Measurements from ENCODE around the gene MRPL20. TPM values are rescaled to one million over a fixed set of nuclear protein-coding genes. Genes with fewer than 3 reads are reported as not detected.

The MRPL20 gene
- total and polyA plus RNA-seq, 9 of the 15 experiments (the other 6 are each of a cell fraction or from before 2014, with no cell fraction given): 180 to 671 (median 229) TPM

- ChIA-PET CTCF (ENCODE audit: low intra/inter-chr PET ratio) (interaction anchor here (1.5 kb wide), 1 partner anchor 25 kb away, joined by 5 read pairs; the partner anchor contains the start of gene DVL1), POLR2A (interaction anchor here (0.6 to 4.2 kb wide), 9 partner anchors 13 to 865 kb away, joined by 3 to 54 read pairs (median 5); partner anchors contain the start of gene CCNL2)
- Histone ChIP-seq H3K27ac (ENCODE audit: extremely low read depth, low read depth, low read length) (peak overlapping the region; percentile 97), H3K4me2 (ENCODE audit: insufficient read depth, low read length) (peak overlapping the region; percentile 89), H2AFZ (ENCODE audit: low read depth, low read length) (no peak overlapping the region), H3K4me3 (peak overlapping the region; percentile 100), H4K20me1 (replicated peaks; ENCODE audit: control insufficient read depth, insufficient read depth, low read length) (peaks cover 7% of the 10 kb centered on the region; the same call in 1 of the 2 replicates), H3K9ac (ENCODE audit: insufficient read depth in 1 of 2, low read depth in 2 of 2, low read length in 2 of 2) (peak overlapping the region; percentile 99), H3K27me3 (ENCODE audit: control insufficient read depth in 2 of 2, insufficient read depth in 2 of 2, low read length in 2 of 2) (no peaks in the 10 kb centered on the region), H3K9me3 (replicated peaks; ENCODE audit: control insufficient read depth, insufficient read depth, low read depth, low read length) (no peaks in the 10 kb centered on the region), H3K9me1 (ENCODE audit: control insufficient read depth, insufficient read depth, low read length) (peaks cover 6% of the 10 kb centered on the region), H3K79me2 (ENCODE audit: control insufficient read depth, insufficient read depth, low read length) (peaks cover 31% of the 10 kb centered on the region), H3K4me1 (replicated peaks in 1 of 2; ENCODE audit: control insufficient read depth in 2 of 2, insufficient read depth in 2 of 2, low read length in 2 of 2) (peaks cover 16 to 59% of the 10 kb centered on the region in 2 experiments), H3K36me3 (ENCODE audit: control insufficient read depth, insufficient read depth, low read length) (peaks cover 26% of the 10 kb centered on the region)
- BruUV-seq (replicated peaks): TSS peak; percentile 75
- ATAC-seq: no peak
- DNase-seq (ENCODE audit: extremely low read depth in 1 of 4, low spot score in 3 of 4): peak in 1 of 4 experiments; percentile 54
- 38% methylated on average over 49 of the region's 52 CpGs for WGBS (ENCODE audit: insufficient coverage, low coverage, missing lambda C conversion rate)
- in situ Hi-C loops (cut with MboI): no loop called here
- no peak for FAIRE-seq
- intact Hi-C loops (cut with micrococcal nuclease): loop anchor here (2.0 to 10.0 kb wide), 2 partner anchors 23 to 131 kb away; no protein-coding TSS in a partner anchor
- TF ChIP-seq ZNF224 (CRISPR knock-in tag; IDR thresholded peaks at IDR 0.05) (0 out of 2 replicates have a peak, but pooled peaks have one; percentile 6), MAFG (tag; conservative IDR thresholded peaks at IDR 0.05) (no peak), CHD1 (IDR thresholded peaks at IDR 0.05; ENCODE audit: low read length) (peak; percentile 31), RFX7 (CRISPR knock-in tag; IDR thresholded peaks at IDR 0.05) (no peak), POLR2A (conservative IDR thresholded peaks at IDR 0.05) (no peak), ZNF239 (CRISPR knock-in tag; IDR thresholded peaks at IDR 0.05) (no peak), HNRNPUL1 (IDR thresholded peaks at IDR 0.05; ENCODE audit: low read length) (no peak), PCBP1 (IDR thresholded peaks at IDR 0.05; ENCODE audit: low read depth, low read length, poor library complexity, severe bottlenecking) (peak; percentile 8), ATF2 (CRISPR knock-in tag; IDR thresholded peaks at IDR 0.05) (0 out of 2 replicates have a peak, but pooled peaks have one; percentile 11), ZBTB7A (IDR thresholded peaks at IDR 0.05; ENCODE audit: borderline replicate concordance, control insufficient read depth, low read depth, low read length) (peak; percentile 10; the same call in 1 of the 2 replicates), ARID1B (IDR thresholded peaks at IDR 0.05) (no peak), NR1H2 (CRISPR knock-in tag; IDR thresholded peaks at IDR 0.05) (no peak), ZNF609 (CRISPR knock-in tag; IDR thresholded peaks at IDR 0.05; ENCODE audit: borderline replicate concordance) (no peak), KLF6 (CRISPR knock-in tag; IDR thresholded peaks at IDR 0.05; ENCODE audit: borderline replicate concordance) (no peak), FOXK1 (CRISPR knock-in tag; IDR thresholded peaks at IDR 0.05; ENCODE audit: borderline replicate concordance) (no peak), KAT7 (CRISPR knock-in tag; IDR thresholded peaks at IDR 0.05; ENCODE audit: borderline replicate concordance) (no peak)
Measured at GRCh38 chr1:1373815-1374588, 33.1 kb downstream of the MRPL20 start.
